IMR-90 (cell line): ENCODE measurements around the gene FADS1. TPM values are rescaled to one million over a fixed set of nuclear protein-coding genes. Genes with fewer than 3 reads are reported as not detected.

Experiments
- ATAC-seq: fragments of 200-7000 bp; cut with Tn5 transposase; 2 replicates; pipeline ENCODE4 v1.9.1; 2020; ENCODE audit warnings: low read depth, mild to moderate bottlenecking, moderate library complexity
- BruUV-seq: library from RNA; stranded (reverse); fragments of 400-500 nt; replicated peaks from 2 replicates; lab custom pipeline; 2021; lab: Mats Ljungman, UMichigan
- CTCF ChIA-PET: fragments of 300-600 bp; formaldehyde crosslinking; extraction: SDS; loops from one replicate; lab custom pipeline; 2021; ENCODE audit warnings: antibody characterized with exemption; lab: Yijun Ruan, JAX
- POLR2A ChIA-PET: fragments of 300-600 bp; sonication (Branson Sonifier 250); formaldehyde crosslinking; loops from one replicate; lab custom pipeline; 2022; ENCODE audit warnings: antibody characterized with exemption; ENCODE audit not compliant: unreplicated experiment; lab: Charles Lee
- DNase-seq: peaks from one replicate; pipeline ENCODE4 v3.0.0; 2013
- H2AFZ ChIP-seq: replicated peaks from 2 replicates; pipeline ENCODE3; 2013; ENCODE audit warnings: low read length, mild to moderate bottlenecking; ENCODE audit not compliant: poor library complexity
- H2AK5ac ChIP-seq: 2 replicates; pipeline ENCODE4 v1.6.1; 2013; ENCODE audit warnings: low read depth, low read length, inconsistent platforms
- H2AK9ac ChIP-seq: replicated peaks from 2 replicates; pipeline ENCODE3; 2013; ENCODE audit warnings: mild to moderate bottlenecking, low read depth, low read length, moderate library complexity; ENCODE audit not compliant: poor library complexity
- H2BK120ac ChIP-seq: 2 replicates; pipeline ENCODE4 v1.6.1; 2013; ENCODE audit warnings: low read depth, low read length, inconsistent platforms
- H2BK15ac ChIP-seq: 3 replicates; pipeline ENCODE4 v1.6.1; 2013; ENCODE audit warnings: low read depth, low read length, inconsistent platforms
- H2BK20ac ChIP-seq: 2 replicates; pipeline ENCODE4 v1.6.1; 2013; ENCODE audit warnings: low read depth, mild to moderate bottlenecking, inconsistent platforms, low read length, moderate library complexity
- H2BK5ac ChIP-seq: 2 replicates; pipeline ENCODE4 v1.6.1; 2013; ENCODE audit warnings: mild to moderate bottlenecking, low read depth, low read length, inconsistent platforms; ENCODE audit not compliant: poor library complexity, severe bottlenecking
- H3K14ac ChIP-seq: replicated peaks from 2 replicates; pipeline ENCODE4 v1.6.1; 2013; ENCODE audit warnings: low read depth, low read length, inconsistent platforms
- H3K18ac ChIP-seq: 2 replicates; pipeline ENCODE4 v1.6.1; 2013; ENCODE audit warnings: low read depth, low read length, control low read depth
- H3K23ac ChIP-seq: 2 replicates; pipeline ENCODE4 v1.6.1; 2013; ENCODE audit warnings: low read depth, low read length, inconsistent platforms
- H3K27ac ChIP-seq: 2 replicates; pipeline ENCODE4 v1.5.1; 2013; ENCODE audit warnings: mild to moderate bottlenecking, control low read depth, low read length; ENCODE audit not compliant: insufficient read depth
- H3K27me3 ChIP-seq: 2 replicates; pipeline ENCODE4 v1.6.1; 2013; ENCODE audit warnings: low read length; ENCODE audit not compliant: control insufficient read depth, insufficient read depth
- H3K36me3 ChIP-seq: 2 replicates; pipeline ENCODE4 v1.6.1; 2013; ENCODE audit warnings: low read length, mixed read lengths; ENCODE audit not compliant: control insufficient read depth, insufficient read depth
- H3K4ac ChIP-seq: 2 replicates; pipeline ENCODE4 v1.6.1; 2013; ENCODE audit warnings: low read depth, low read length, inconsistent platforms
- H3K4me1 ChIP-seq: 2 replicates; pipeline ENCODE4 v1.6.1; 2013; ENCODE audit warnings: low read length, mixed read lengths; ENCODE audit not compliant: control insufficient read depth, insufficient read depth
- H3K4me2 ChIP-seq: 2 replicates; pipeline ENCODE4 v1.6.1; 2013; ENCODE audit warnings: low read depth, mild to moderate bottlenecking, control low read depth, low read length, moderate library complexity
- H3K4me3 ChIP-seq: 2 replicates; pipeline ENCODE4 v1.5.1; 2013; ENCODE audit warnings: low read depth, mild to moderate bottlenecking, control low read depth, low read length, moderate library complexity; ENCODE audit not compliant: insufficient read depth
- H3K56ac ChIP-seq: 2 replicates; pipeline ENCODE4 v1.6.1; 2013; ENCODE audit warnings: low read length, inconsistent platforms; ENCODE audit not compliant: insufficient read depth; ENCODE audit errors: extremely low read depth
- H3K79me1 ChIP-seq, 2 experiments: 2 replicates each; pipeline ENCODE4 v1.6.1; 2013; ENCODE audit warnings: low read length in 2 of 2, inconsistent platforms in 1 of 2, low read depth in 1 of 2
- H3K9ac ChIP-seq: 2 replicates; pipeline ENCODE4 v1.6.1; 2013; ENCODE audit warnings: low read depth, low read length, control low read depth
- H3K9me1 ChIP-seq: 2 replicates; pipeline ENCODE4 v1.6.1; 2013; ENCODE audit warnings: low read length, inconsistent platforms; ENCODE audit not compliant: insufficient read depth
- H3K9me3 ChIP-seq: 2 replicates; pipeline ENCODE4 v1.6.1; 2013; ENCODE audit warnings: low read length; ENCODE audit not compliant: control insufficient read depth, insufficient read depth
- H4K20me1 ChIP-seq: 2 replicates; pipeline ENCODE4 v1.6.1; 2013; ENCODE audit warnings: low read length, inconsistent platforms; ENCODE audit not compliant: insufficient read depth
- H4K5ac ChIP-seq: 2 replicates; pipeline ENCODE4 v1.6.1; 2013; ENCODE audit warnings: mild to moderate bottlenecking, low read depth, low read length, control low read depth
- H4K8ac ChIP-seq, 2 experiments: 2 replicates each; pipeline ENCODE4 v1.6.1; 2013; ENCODE audit warnings: low read depth in 2 of 2, low read length in 2 of 2, control low read depth in 1 of 2, inconsistent platforms in 1 of 2
- H4K91ac ChIP-seq: 2 replicates; pipeline ENCODE4 v1.6.1; 2013; ENCODE audit warnings: low read depth, low read length, inconsistent platforms; ENCODE audit not compliant: insufficient read depth
- CEBPB ChIP-seq: IDR thresholded peaks from 2 replicates; pipeline ENCODE4 v1.6.1; 2012; ENCODE audit warnings: low read depth, low read length, improper control_type of control experiment
- MAFK ChIP-seq: IDR thresholded peaks from 2 replicates; pipeline ENCODE4 v1.6.1; 2012; ENCODE audit warnings: low read depth, low read length, improper control_type of control experiment
- MXI1 ChIP-seq: IDR thresholded peaks from 2 replicates; pipeline ENCODE4 v1.6.1; 2012; ENCODE audit warnings: low read depth, mild to moderate bottlenecking, low read length, moderate library complexity, borderline replicate concordance
- POLR2A ChIP-seq: IDR thresholded peaks from 2 replicates; pipeline ENCODE4 v1.6.1; 2012; ENCODE audit warnings: mild to moderate bottlenecking, low read depth, low read length
- RFX5 ChIP-seq: IDR thresholded peaks from 2 replicates; pipeline ENCODE4 v1.8.0; 2012; ENCODE audit warnings: low read depth, mild to moderate bottlenecking, low read length, moderate library complexity
- WGBS, 2 experiments: methylation state at CpG; one replicate each; pipeline versions ENCODE4 v1.1.5 to v1.1.7; 2013; ENCODE audit warnings: missing lambda C conversion rate in 2 of 2; ENCODE audit not compliant: insufficient read length in 1 of 2; ENCODE audit errors: extremely low coverage in 2 of 2; 5-methylcytosine and 5-hydroxymethylcytosine counted together
- dilution Hi-C: fragments of 300-500 bp; cut with HindIII; formaldehyde crosslinking; loops from one replicate; pipeline ENCODE4 v1.14.3; 2018; ENCODE audit warnings: low sequenced_read_pairs; ENCODE audit not compliant: unreplicated experiment
- in situ Hi-C: fragments of 300-500 bp; cut with MboI; formaldehyde crosslinking; loops from 3 replicates; pipeline ENCODE4 v1.14.3; 2019; ENCODE audit warnings: low sequenced_read_pairs, inconsistent platforms, mixed read lengths
- intact Hi-C: fragments of 100-400 bp; cut with micrococcal nuclease; formaldehyde crosslinking; loops from 2 replicates; pipeline ENCODE4 v1.10.0; 2022
- polyA plus RNA-seq, 3 experiments: library from polyadenylated mRNA; depleted of rRNA; stranded (reverse); fragments of >200 nt; gene quantifications; 2 replicates each; pipeline ENCODE4 v1.2.3, GENCODE V29; 2012; ENCODE audit warnings: low replicate concordance in 1 of 3
- total RNA-seq: library from RNA; depleted of rRNA; stranded (reverse); fragments of >200 nt; gene quantifications from 2 replicates; pipeline ENCODE4 v1.2.3, GENCODE V29; 2012

Gene FADS1
- total and polyA plus RNA-seq, 2 of the 4 experiments (the other 2 are of a cell fraction) = 16.3 to 18.4 TPM

DNA sequence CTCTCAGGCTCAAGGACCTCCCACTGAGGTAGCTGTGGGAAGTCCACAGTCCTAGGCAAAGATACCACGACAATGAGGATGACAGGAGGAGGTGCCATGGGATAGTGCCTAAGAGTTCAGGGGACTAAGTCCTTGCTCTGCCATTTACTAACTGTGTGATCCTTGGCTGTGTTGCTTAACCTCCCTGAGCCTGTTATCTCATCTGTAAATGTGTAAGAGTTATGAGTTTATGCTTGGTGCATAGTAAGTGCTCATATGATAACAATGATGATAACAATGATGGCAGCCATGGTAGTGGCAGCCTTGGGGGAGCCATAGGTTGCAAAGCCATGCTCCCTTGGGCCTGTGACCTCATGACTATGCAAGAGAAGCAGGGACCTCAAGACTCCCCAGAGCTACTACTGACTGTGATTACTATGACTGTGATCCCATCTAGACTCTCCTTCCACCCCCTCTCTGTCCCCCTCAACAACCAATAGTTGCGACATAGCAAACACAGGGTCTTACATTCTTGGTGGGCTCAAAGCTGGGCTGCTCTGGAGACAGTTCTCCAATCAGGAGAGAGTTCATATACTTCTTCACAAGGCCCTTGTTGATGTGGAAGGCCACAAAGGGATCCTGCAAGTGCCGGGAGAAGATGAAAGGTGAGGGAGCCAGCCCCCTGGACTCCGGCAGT, 3.9 kb downstream of the FADS1 start:
- H2AK9ac ChIP-seq = no peak overlapping the region
- H3K9me1 ChIP-seq = peaks cover 14% of the 10 kb centered on the region
- BruUV-seq = no TSS peak
- H3K4ac ChIP-seq = no peak overlapping the region
- H3K79me1 ChIP-seq = peaks cover 7 to 40% of the 10 kb centered on the region in 2 experiments; a peak in 3 of 4 replicates
- H2BK5ac ChIP-seq = no peak overlapping the region
- H2BK20ac ChIP-seq = no peak overlapping the region
- TF ChIP-seq MAFK (no peak), CEBPB (peak; percentile 75), POLR2A (no peak), MXI1 (no peak), RFX5 (no peak)
- CTCF ChIA-PET = no interaction called here
- no peak overlapping the region for H3K23ac ChIP-seq
- no peak overlapping the region for H2BK15ac ChIP-seq
- H4K5ac ChIP-seq = no peak overlapping the region
- POLR2A ChIA-PET = no interaction called here
- H2AFZ ChIP-seq = no peak overlapping the region
- ATAC-seq (no peak), DNase-seq (no peak)
- no peaks in the 10 kb centered on the region; the same call in 1 of the 2 replicates for H4K20me1 ChIP-seq
- no peak overlapping the region for H4K91ac ChIP-seq
- H3K27ac ChIP-seq = no peak overlapping the region
- in situ Hi-C loops (no loop called here), intact Hi-C loops (no loop called here), dilution Hi-C loops (no loop called here)
- H3K4me2 ChIP-seq = no peak overlapping the region
- H3K36me3 ChIP-seq = peaks cover 42% of the 10 kb centered on the region
- no peak overlapping the region for H4K8ac ChIP-seq
- no peak overlapping the region for H2BK120ac ChIP-seq
- H3K4me3 ChIP-seq = no peak overlapping the region
- peaks cover 3% of the 10 kb centered on the region; the same call in 1 of the 2 replicates for H3K4me1 ChIP-seq
- no peak overlapping the region for H2AK5ac ChIP-seq
- H3K9me3 ChIP-seq = no peaks in the 10 kb centered on the region
- H3K18ac ChIP-seq = no peak overlapping the region
- H3K9ac ChIP-seq = no peak overlapping the region
- no peaks in the 10 kb centered on the region for H3K27me3 ChIP-seq
- 93% methylated on average over 3 of the region's 4 CpGs; no CpG with 5 or more reads in 1 of the 2 experiments for WGBS, 2 experiments
- H3K14ac ChIP-seq = no peak overlapping the region
- no peak overlapping the region for H3K56ac ChIP-seq
